Mucosa of descending colon (tissue), 3 donors: ENCODE results near the gene PHF12. TPM values are rescaled to one million over a fixed set of nuclear protein-coding genes. Genes with fewer than 3 reads are reported as not detected.
A peak's percentile ranks its signal among the peaks of the same experiment; 100 is the strongest.

Experiments used
- ATAC-seq: fragments of 200-7000 bp; cut with Tn5 transposase; one replicate; pipeline ENCODE4 v1.9.1; 2020; ENCODE audit warnings: mild to moderate bottlenecking, moderate library complexity
- DNase-seq, 3 donors: peaks; one replicate each; pipeline ENCODE4 v3.0.0-alpha.2; 2020
- H3K36me3 ChIP-seq: fragments of 200-600 bp; one replicate; pipeline ENCODE4 v1.8.0; 2021; ENCODE audit warnings: low read depth, mild to moderate bottlenecking
- H3K4me1 ChIP-seq: fragments of 200-600 bp; one replicate; pipeline ENCODE4 v1.8.0; 2021; ENCODE audit warnings: low read depth, mild to moderate bottlenecking
- H3K4me3 ChIP-seq: fragments of 200-600 bp; one replicate; pipeline ENCODE4 v1.8.0; 2021; ENCODE audit warnings: mild to moderate bottlenecking
- H3K9me3 ChIP-seq: fragments of 200-600 bp; one replicate; pipeline ENCODE4 v1.8.0; 2021; ENCODE audit warnings: mild to moderate bottlenecking
- intact Hi-C, 2 donors: fragments of 100-400 bp; cut with DNase I in 1 of 2; cut with micrococcal nuclease in 1 of 2; formaldehyde crosslinking; loops; one replicate each; pipeline versions ENCODE4 v1.11.0 to v1.11.1; 2022; cut with DNase I, micrococcal nuclease
- microRNA-seq: library from miRNA; unstranded; fragments of <30 nt; microRNA quantifications from one replicate; pipeline ENCODE4, GENCODE V29; 2019
- total RNA-seq, 3 donors: library from RNA; stranded (reverse); fragmentation: NEBNext Ultra II Directional in 2 of 3; extraction: Animal tissue kit (Norgen Biotek cat#: 25700) in 2 of 3; gene quantifications; one replicate each; pipeline versions ENCODE4 v1.2.1 to v1.2.4, GENCODE V29; 2021 to 2023
- TF ChIP-seq, protein P1 (sequence below): fragments of 200-600 bp; IDR thresholded peaks from one replicate; pipeline ENCODE4 v1.8.0; 2022; ENCODE audit warnings: antibody characterized with exemption, mild to moderate bottlenecking
- donor health status: DM: no; HTN: no; CAD: no; lungs with moderate emphysema.
- donor health status: DM: no; HTN: no; CAD: no.
- donor health status: DM: no; HTN: yes; CAD: no.

The PHF12 gene
- total RNA-seq, 3 donors from 2014 or later, result 35.9 to 59.7 (median 39.2) TPM

DNA sequence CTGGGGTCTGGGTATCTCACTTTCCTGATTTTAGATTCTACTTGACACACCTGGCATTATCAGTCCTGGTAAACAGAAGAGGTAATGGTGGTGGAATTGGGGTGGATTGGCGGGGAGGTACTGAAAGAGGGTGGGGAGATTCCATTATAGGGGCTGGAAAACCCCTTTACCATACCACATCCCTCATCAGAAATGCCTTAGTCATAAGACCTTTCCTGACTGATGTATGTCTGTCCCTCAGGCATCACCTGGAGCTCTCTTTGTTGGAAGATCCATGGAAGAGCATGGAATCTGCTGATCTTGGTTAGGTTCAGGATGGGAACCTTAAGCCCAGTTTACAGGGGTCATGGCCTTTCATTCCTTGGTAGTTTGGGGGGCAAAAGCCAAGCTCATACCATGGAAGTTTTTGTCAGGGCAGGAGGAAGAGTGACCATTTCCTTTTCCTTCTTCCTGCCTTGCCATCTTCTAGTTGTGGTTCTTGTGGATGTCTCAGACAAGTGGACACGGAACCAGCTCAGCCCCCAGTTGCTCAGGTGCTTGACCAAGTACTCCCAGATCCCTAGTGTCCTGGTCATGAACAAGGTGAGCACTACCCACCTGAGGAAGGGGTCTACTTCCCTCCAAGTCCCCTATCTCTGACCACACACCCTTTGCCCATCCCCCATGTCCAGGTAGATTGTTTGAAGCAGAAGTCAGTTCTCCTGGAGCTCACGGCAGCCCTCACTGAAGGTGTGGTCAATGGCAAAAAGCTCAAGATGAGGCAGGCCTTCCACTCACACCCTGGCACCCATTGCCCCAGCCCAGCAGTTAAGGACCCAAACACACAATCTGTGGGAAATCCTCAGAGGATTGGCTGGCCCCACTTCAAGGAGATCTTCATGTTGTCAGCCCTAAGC is 93.2 kb downstream of the PHF12 start:
- TF ChIP-seq, protein P1, sequence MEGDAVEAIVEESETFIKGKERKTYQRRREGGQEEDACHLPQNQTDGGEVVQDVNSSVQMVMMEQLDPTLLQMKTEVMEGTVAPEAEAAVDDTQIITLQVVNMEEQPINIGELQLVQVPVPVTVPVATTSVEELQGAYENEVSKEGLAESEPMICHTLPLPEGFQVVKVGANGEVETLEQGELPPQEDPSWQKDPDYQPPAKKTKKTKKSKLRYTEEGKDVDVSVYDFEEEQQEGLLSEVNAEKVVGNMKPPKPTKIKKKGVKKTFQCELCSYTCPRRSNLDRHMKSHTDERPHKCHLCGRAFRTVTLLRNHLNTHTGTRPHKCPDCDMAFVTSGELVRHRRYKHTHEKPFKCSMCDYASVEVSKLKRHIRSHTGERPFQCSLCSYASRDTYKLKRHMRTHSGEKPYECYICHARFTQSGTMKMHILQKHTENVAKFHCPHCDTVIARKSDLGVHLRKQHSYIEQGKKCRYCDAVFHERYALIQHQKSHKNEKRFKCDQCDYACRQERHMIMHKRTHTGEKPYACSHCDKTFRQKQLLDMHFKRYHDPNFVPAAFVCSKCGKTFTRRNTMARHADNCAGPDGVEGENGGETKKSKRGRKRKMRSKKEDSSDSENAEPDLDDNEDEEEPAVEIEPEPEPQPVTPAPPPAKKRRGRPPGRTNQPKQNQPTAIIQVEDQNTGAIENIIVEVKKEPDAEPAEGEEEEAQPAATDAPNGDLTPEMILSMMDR, result no peak
- DNase-seq, result peak in 1 of 3 donors; percentile 10
- ATAC-seq, result no peak
- intact Hi-C loops, result no loop called here
- Histone ChIP-seq H3K4me1 (peaks cover 5% of the 10 kb centered on the region), H3K9me3 (no peaks in the 10 kb centered on the region), H3K4me3 (no peak overlapping the region), H3K36me3 (no peaks in the 10 kb centered on the region)

DNA sequence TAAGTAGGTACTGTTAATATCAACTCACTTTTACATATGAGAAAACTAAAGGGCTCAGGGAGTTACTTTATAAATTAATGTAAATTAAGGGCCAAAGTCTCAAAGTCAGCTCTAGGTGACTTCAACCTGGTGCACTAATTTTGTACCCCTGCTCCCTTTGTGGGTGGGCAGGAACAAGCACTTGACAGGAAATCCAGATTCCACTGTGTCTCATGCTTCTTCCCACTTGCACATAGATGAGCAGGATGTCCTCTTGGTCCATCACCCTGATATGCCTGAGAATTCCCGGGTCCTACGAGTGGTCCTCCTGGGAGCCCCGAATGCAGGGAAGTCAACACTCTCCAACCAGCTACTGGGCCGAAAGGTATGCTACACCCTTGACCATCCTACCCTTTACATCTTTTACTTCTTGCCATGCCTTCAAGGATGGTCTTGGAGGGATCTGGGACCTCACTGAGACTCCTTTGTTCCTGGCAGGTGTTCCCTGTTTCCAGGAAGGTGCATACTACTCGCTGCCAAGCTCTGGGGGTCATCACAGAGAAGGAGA is 95.2 kb downstream of the PHF12 start:
- intact Hi-C loops, result no loop called here
- TF ChIP-seq, protein P1, result no peak
- Histone ChIP-seq H3K9me3 (no peaks in the 10 kb centered on the region), H3K36me3 (no peaks in the 10 kb centered on the region), H3K4me1 (no peaks in the 10 kb centered on the region), H3K4me3 (no peak overlapping the region)
- ATAC-seq, result no peak
- peak in 1 of 3 donors; percentile 2 for DNase-seq

DNA sequence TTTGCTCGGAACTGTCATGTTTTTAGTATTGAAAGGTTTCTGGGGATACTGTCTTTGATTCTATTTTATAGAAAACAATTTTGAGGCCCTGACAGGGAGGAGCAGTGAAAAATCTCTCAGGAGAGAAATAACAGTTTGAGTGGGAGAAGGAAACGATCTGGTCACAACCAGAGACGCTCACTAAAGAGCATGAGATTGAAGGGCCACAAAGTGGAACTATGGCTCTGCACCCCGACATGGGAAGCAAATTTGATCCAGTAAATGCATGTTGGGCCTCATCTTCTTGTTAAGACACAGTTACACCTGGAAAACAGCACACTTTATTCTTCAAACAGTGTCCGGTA is 96.0 kb downstream of the PHF12 start:
- Histone ChIP-seq H3K36me3 (no peaks in the 10 kb centered on the region), H3K9me3 (no peaks in the 10 kb centered on the region), H3K4me1 (no peaks in the 10 kb centered on the region), H3K4me3 (peak overlapping the region; percentile 25)
- intact Hi-C loops, result no loop called here
- ATAC-seq, result no peak
- TF ChIP-seq, protein P1, result no peak
- no peak for DNase-seq

Small RNA genes within 50 kb of the gene (microRNA-seq; reads per million reads assigned to microRNA genes)
- not detected for gene MIR451B

Other genes starting within 250 kb of the PHF12 start
- gene PROCA1, start 239.6 kb downstream of the PHF12 start, total RNA-seq, result 1 to 10 TPM; 1.3 to 2.0 (median 1.8) TPM
- 10 to 100 TPM in 2 of 3 donors, 1 to 10 TPM in 1; 6.5 to 74.4 (median 19.3) TPM for gene RAB34, start 233.7 kb downstream of the PHF12 start, total RNA-seq
- 1,000 to 10,000 TPM; 1,144 to 1,252 (median 1,216) TPM for gene RPL23A, start 231.5 kb downstream of the PHF12 start, total RNA-seq
- 10 to 100 TPM in 2 of 3 donors, 1 to 10 TPM in 1; 4.8 to 21.3 (median 16.8) TPM for gene TLCD1, start 225.3 kb downstream of the PHF12 start, total RNA-seq
- gene NEK8, start 222.7 kb downstream of the PHF12 start, total RNA-seq, result 1 to 10 TPM; 3.4 to 7.9 (median 6.8) TPM
- 100 to 1,000 TPM in 2 of 3 donors, 10 to 100 TPM in 1; 66.0 to 166 (median 126) TPM for gene TRAF4, start 207.5 kb downstream of the PHF12 start, total RNA-seq
- 10 to 100 TPM; 25.3 to 40.0 (median 30.0) TPM for gene FAM222B, start 108.7 kb downstream of the PHF12 start, total RNA-seq
- 10 to 100 TPM; 28.6 to 38.7 (median 35.9) TPM for gene ERAL1, start 96.5 kb downstream of the PHF12 start, total RNA-seq
- gene FLOT2, start 53.8 kb downstream of the PHF12 start, total RNA-seq, result 10 to 100 TPM; 87.9 to 98.0 (median 89.8) TPM
- gene DHRS13, start 48.4 kb downstream of the PHF12 start, total RNA-seq, result 10 to 100 TPM in 1 of 3 donors, 1 to 10 TPM in 2; 7.1 to 10.1 (median 7.3) TPM
- gene SEZ6, start 54.5 kb upstream of the PHF12 start, total RNA-seq, result 1 to 10 TPM in 1 of 3 donors, under 1 TPM in 1, not detected in 1; 0.31 to 1.0 TPM
- gene PIPOX, start 91.6 kb upstream of the PHF12 start, total RNA-seq, result 1 to 10 TPM in 2 of 3 donors, under 1 TPM in 1; 0.75 to 7.4 (median 1.3) TPM
- 100 to 1,000 TPM in 1 of 3 donors, 10 to 100 TPM in 2; 84.9 to 111 (median 93.3) TPM for gene MYO18A, start 228.9 kb upstream of the PHF12 start, total RNA-seq